Neural cell (in vitro differentiated cells): ENCODE data around the gene UBD. TPM values are rescaled to one million over a fixed set of nuclear protein-coding genes. Genes with fewer than 3 reads are reported as not detected.

Source experiments
- H2AFZ ChIP-seq: fragments of 200-600, 300-800 bp; sonication (generic), shearing (Covaris generic); 2 replicates; pipeline ENCODE4 v1.6.0; 2014; ENCODE audit warnings: low read depth, mild to moderate bottlenecking, antibody characterized with exemption, low read length, moderate library complexity
- H3F3A ChIP-seq: fragments of 200-600 bp; shearing (Covaris generic); 2 replicates; pipeline ENCODE4 v1.6.1; 2016; ENCODE audit warnings: mild to moderate bottlenecking, moderate library complexity, mixed read lengths, antibody characterized with exemption, low read length; ENCODE audit not compliant: insufficient read depth, poor library complexity, severe bottlenecking
- H3K27ac ChIP-seq: fragments of 200-600, 300-800 bp; sonication (generic), shearing (Covaris generic); 2 replicates; pipeline ENCODE4 v1.5.1; 2014; ENCODE audit warnings: mild to moderate bottlenecking, low read length, moderate library complexity
- H3K27me3 ChIP-seq: fragments of 300-800, 200-600 bp; sonication (generic), shearing (Covaris generic); 2 replicates; pipeline ENCODE4 v1.6.0; 2014; ENCODE audit warnings: mild to moderate bottlenecking, low read depth, low read length, moderate library complexity; ENCODE audit not compliant: insufficient read depth
- H3K36me3 ChIP-seq: fragments of 300-800, 200-600 bp; sonication (generic), shearing (Covaris generic); 2 replicates; pipeline ENCODE4 v1.5.1; 2014; ENCODE audit warnings: mild to moderate bottlenecking, antibody characterized with exemption, low read length, moderate library complexity; ENCODE audit not compliant: insufficient read depth
- H3K4me2 ChIP-seq: fragments of 300-800, 200-600 bp; sonication (generic), shearing (Covaris generic); 2 replicates; pipeline ENCODE4 v1.6.0; 2014; ENCODE audit warnings: mild to moderate bottlenecking, low read length
- H3K4me3 ChIP-seq: fragments of 300-800, 200-600 bp; sonication (generic), shearing (Covaris generic); 2 replicates; pipeline ENCODE4 v1.5.1; 2014; ENCODE audit warnings: mild to moderate bottlenecking, low read length, moderate library complexity
- H3K79me2 ChIP-seq: fragments of 200-600 bp; shearing (Covaris generic); replicated peaks from 2 replicates; pipeline ENCODE4 v1.6.0; 2014; ENCODE audit warnings: mild to moderate bottlenecking, low read length, moderate library complexity; ENCODE audit not compliant: insufficient read depth
- H3K9ac ChIP-seq: fragments of 300-800, 200-600 bp; sonication (generic), shearing (Covaris generic); 2 replicates; pipeline ENCODE4 v1.6.1; 2016; ENCODE audit warnings: mild to moderate bottlenecking, low read length, mixed read lengths
- H3K9me2 ChIP-seq: fragments of 200-600 bp; shearing (Covaris generic); 2 replicates; pipeline ENCODE4 v1.6.1; 2016; ENCODE audit warnings: mild to moderate bottlenecking, low read length, mixed read lengths; ENCODE audit not compliant: insufficient read depth
- H3K9me3 ChIP-seq: fragments of 200-600, 300-800 bp; sonication (generic), shearing (Covaris generic); 2 replicates; pipeline ENCODE4 v1.6.1; 2016; ENCODE audit warnings: mild to moderate bottlenecking, mixed run types, low read length, moderate library complexity, mixed read lengths
- H4K20me1 ChIP-seq: fragments of 200-600 bp; shearing (Covaris generic); 2 replicates; pipeline ENCODE4 v1.6.1; 2016; ENCODE audit warnings: mild to moderate bottlenecking, mixed run types; ENCODE audit not compliant: insufficient read depth
- EP300 ChIP-seq: fragments of 450-650 bp; conservative IDR thresholded peaks from 2 replicates; pipeline ENCODE4 v1.6.1; 2014; ENCODE audit warnings: antibody characterized with exemption, mild to moderate bottlenecking, moderate library complexity; ENCODE audit not compliant: poor library complexity, severe bottlenecking
- EZH2 ChIP-seq: fragments of 200-600, 300-800 bp; shearing (Covaris generic), sonication (generic); IDR thresholded peaks from 2 replicates; pipeline ENCODE4 v1.6.1; 2014; ENCODE audit warnings: antibody characterized with exemption, low read length, borderline replicate concordance, mild to moderate bottlenecking; ENCODE audit not compliant: insufficient read depth, poor library complexity, severe bottlenecking
- MXI1 ChIP-seq: fragments of 450-650 bp; conservative IDR thresholded peaks from 2 replicates; pipeline ENCODE4 v1.6.1; 2014; ENCODE audit warnings: antibody characterized with exemption, mild to moderate bottlenecking; ENCODE audit not compliant: poor library complexity, severe bottlenecking
- POLR2AphosphoS5 ChIP-seq: IDR thresholded peaks from 2 replicates; pipeline ENCODE4 v1.6.1; 2012
- RAD21 ChIP-seq: fragments of 450-650 bp; conservative IDR thresholded peaks from 2 replicates; pipeline ENCODE4 v1.6.1; 2014; ENCODE audit warnings: antibody characterized with exemption, mild to moderate bottlenecking, moderate library complexity
- SMC3 ChIP-seq: fragments of 450-650 bp; conservative IDR thresholded peaks from 2 replicates; pipeline ENCODE4 v1.6.1; 2014; ENCODE audit warnings: antibody characterized with exemption, mild to moderate bottlenecking, moderate library complexity; ENCODE audit not compliant: poor library complexity
- TAF1 ChIP-seq: IDR thresholded peaks from 2 replicates; pipeline ENCODE4 v1.6.1; 2012; ENCODE audit warnings: low read depth
- polyA plus RNA-seq: library from polyadenylated mRNA; depleted of rRNA; stranded (reverse); fragments of >200 nt; gene quantifications from 2 replicates; pipeline ENCODE4 v1.2.3, GENCODE V29; 2014
- TF ChIP-seq, protein P1 (sequence below): IDR thresholded peaks from 2 replicates; pipeline ENCODE4 v1.6.1; 2012; ENCODE audit warnings: borderline replicate concordance
- TF ChIP-seq, protein P2 (sequence below): fragments of 450-650 bp; IDR thresholded peaks from 2 replicates; pipeline ENCODE4 v1.5.1; 2014; ENCODE audit warnings: antibody characterized with exemption, mild to moderate bottlenecking, moderate library complexity; ENCODE audit not compliant: poor library complexity, severe bottlenecking

Gene UBD
- polyA plus RNA-seq, 1 donor from 2014 or later = not detected

- Histone ChIP-seq H4K20me1 (no peaks in the 10 kb centered on the region), H3K4me3 (no peak overlapping the region), H3K9me2 (no peaks in the 10 kb centered on the region), H2AFZ (no peak overlapping the region), H3K79me2 (no peaks in the 10 kb centered on the region), H3K9me3 (no peaks in the 10 kb centered on the region), H3K27me3 (no peaks in the 10 kb centered on the region), H3F3A (no peaks in the 10 kb centered on the region), H3K4me2 (no peak overlapping the region), H3K9ac (no peak overlapping the region), H3K27ac (no peak overlapping the region), H3K36me3 (no peaks in the 10 kb centered on the region)
- TF ChIP-seq RAD21 (no peak), TAF1 (no peak), EZH2 (no peak), SMC3 (no peak), MXI1 (no peak), EP300 (no peak), POLR2AphosphoS5 (no peak)
- TF ChIP-seq, protein P1, sequence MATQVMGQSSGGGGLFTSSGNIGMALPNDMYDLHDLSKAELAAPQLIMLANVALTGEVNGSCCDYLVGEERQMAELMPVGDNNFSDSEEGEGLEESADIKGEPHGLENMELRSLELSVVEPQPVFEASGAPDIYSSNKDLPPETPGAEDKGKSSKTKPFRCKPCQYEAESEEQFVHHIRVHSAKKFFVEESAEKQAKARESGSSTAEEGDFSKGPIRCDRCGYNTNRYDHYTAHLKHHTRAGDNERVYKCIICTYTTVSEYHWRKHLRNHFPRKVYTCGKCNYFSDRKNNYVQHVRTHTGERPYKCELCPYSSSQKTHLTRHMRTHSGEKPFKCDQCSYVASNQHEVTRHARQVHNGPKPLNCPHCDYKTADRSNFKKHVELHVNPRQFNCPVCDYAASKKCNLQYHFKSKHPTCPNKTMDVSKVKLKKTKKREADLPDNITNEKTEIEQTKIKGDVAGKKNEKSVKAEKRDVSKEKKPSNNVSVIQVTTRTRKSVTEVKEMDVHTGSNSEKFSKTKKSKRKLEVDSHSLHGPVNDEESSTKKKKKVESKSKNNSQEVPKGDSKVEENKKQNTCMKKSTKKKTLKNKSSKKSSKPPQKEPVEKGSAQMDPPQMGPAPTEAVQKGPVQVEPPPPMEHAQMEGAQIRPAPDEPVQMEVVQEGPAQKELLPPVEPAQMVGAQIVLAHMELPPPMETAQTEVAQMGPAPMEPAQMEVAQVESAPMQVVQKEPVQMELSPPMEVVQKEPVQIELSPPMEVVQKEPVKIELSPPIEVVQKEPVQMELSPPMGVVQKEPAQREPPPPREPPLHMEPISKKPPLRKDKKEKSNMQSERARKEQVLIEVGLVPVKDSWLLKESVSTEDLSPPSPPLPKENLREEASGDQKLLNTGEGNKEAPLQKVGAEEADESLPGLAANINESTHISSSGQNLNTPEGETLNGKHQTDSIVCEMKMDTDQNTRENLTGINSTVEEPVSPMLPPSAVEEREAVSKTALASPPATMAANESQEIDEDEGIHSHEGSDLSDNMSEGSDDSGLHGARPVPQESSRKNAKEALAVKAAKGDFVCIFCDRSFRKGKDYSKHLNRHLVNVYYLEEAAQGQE = no peak
- TF ChIP-seq, protein P2, sequence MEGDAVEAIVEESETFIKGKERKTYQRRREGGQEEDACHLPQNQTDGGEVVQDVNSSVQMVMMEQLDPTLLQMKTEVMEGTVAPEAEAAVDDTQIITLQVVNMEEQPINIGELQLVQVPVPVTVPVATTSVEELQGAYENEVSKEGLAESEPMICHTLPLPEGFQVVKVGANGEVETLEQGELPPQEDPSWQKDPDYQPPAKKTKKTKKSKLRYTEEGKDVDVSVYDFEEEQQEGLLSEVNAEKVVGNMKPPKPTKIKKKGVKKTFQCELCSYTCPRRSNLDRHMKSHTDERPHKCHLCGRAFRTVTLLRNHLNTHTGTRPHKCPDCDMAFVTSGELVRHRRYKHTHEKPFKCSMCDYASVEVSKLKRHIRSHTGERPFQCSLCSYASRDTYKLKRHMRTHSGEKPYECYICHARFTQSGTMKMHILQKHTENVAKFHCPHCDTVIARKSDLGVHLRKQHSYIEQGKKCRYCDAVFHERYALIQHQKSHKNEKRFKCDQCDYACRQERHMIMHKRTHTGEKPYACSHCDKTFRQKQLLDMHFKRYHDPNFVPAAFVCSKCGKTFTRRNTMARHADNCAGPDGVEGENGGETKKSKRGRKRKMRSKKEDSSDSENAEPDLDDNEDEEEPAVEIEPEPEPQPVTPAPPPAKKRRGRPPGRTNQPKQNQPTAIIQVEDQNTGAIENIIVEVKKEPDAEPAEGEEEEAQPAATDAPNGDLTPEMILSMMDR = no peak
Observed at GRCh38 chr6:29531668-29532067, 27.9 kb downstream of the UBD start.

DNA sequence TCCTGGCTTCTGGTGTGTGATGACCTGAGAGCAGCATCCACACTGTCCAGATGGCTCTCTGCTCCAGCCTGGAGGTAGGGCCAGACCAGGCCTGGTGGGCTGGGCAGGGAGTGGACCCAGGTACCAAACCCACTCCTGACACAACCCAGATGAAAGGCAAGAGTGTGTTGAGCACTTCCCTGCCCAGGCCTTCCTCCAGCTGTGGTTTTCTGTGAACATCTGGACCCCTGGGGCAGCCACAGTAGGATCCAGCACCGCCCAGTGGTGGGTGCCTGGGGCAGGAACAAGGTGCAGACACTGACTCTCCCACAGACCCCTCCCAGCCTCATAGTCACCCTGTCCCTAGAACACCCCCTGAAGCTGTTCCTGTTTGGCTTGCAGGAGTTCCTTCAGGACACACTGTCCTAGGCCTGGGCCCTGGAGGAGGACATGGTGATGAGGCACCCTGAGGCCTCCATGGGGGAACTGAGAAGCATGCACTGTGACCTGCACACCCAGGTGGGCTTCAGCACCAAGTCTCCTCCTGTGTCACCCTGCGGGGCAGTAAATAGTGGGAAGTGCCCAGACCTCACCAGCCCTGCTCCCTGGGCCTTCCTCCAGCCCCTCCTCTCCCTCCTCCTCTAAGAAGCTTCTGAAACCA lies 28.7 kb downstream of the UBD start:
- Histone ChIP-seq H2AFZ (no peak overlapping the region), H4K20me1 (no peaks in the 10 kb centered on the region), H3K9me2 (no peaks in the 10 kb centered on the region), H3F3A (no peaks in the 10 kb centered on the region), H3K79me2 (no peaks in the 10 kb centered on the region), H3K27ac (no peak overlapping the region), H3K4me2 (no peak overlapping the region), H3K4me3 (no peak overlapping the region), H3K27me3 (no peaks in the 10 kb centered on the region), H3K9ac (no peak overlapping the region), H3K9me3 (no peaks in the 10 kb centered on the region), H3K36me3 (no peaks in the 10 kb centered on the region)
- TF ChIP-seq, protein P2 = no peak
- TF ChIP-seq POLR2AphosphoS5 (no peak), TAF1 (no peak), MXI1 (no peak), SMC3 (no peak), RAD21 (no peak), EZH2 (no peak), EP300 (no peak)
- TF ChIP-seq, protein P1 = no peak
